HL-60 (cell line): ENCODE data around the gene CACNA2D3.

Experiments used
- DNase-seq, 2 experiments: peaks; one replicate each; pipeline ENCODE4 v3.0.0-alpha.2; 2010 to 2020; ENCODE audit warnings: low read depth in 1 of 2, low spot score in 1 of 2
- H3K27ac ChIP-seq: fragments of 250-450 bp; sonication (Bioruptor Pico); replicated peaks from 2 replicates; pipeline ENCODE4 v1.5.1; 2020; ENCODE audit warnings: mild to moderate bottlenecking, moderate library complexity
- H3K27me3 ChIP-seq: fragments of 250-450 bp; sonication (Bioruptor Pico); 2 replicates; pipeline ENCODE4 v1.5.1; 2021; ENCODE audit warnings: mild to moderate bottlenecking, moderate library complexity; ENCODE audit not compliant: insufficient read depth, poor library complexity, severe bottlenecking
- H3K4me3 ChIP-seq: replicated peaks from 2 replicates; pipeline ENCODE4 v1.5.1; 2011; ENCODE audit warnings: mild to moderate bottlenecking, control low read depth, low read length; ENCODE audit not compliant: insufficient read depth
- GABPA ChIP-seq: IDR thresholded peaks from 2 replicates; pipeline ENCODE4 v1.6.1; 2012; ENCODE audit warnings: low read depth
- POLR2AphosphoS5 ChIP-seq: IDR thresholded peaks from 2 replicates; pipeline ENCODE4 v1.6.1; 2012; ENCODE audit warnings: low read depth
- SPI1 ChIP-seq: IDR thresholded peaks from 2 replicates; pipeline ENCODE4 v1.6.1; 2012; ENCODE audit warnings: low read depth, mild to moderate bottlenecking, borderline replicate concordance
- TF ChIP-seq, protein P1 (sequence below): IDR thresholded peaks from 2 replicates; pipeline ENCODE4 v1.6.1; 2012; ENCODE audit warnings: low read depth; ENCODE audit not compliant: insufficient replicate concordance
- TF ChIP-seq, protein P2 (sequence below): IDR thresholded peaks from one replicate; pipeline ENCODE4 v1.5.1; 2011; ENCODE audit warnings: low read length, control low read depth, inconsistent platforms; ENCODE audit not compliant: insufficient read depth

The CACNA2D3 gene

GRCh38 chr3:54243960-54244682 is 121.8 kb downstream of the CACNA2D3 start:
- no peak overlapping the region for H3K27ac ChIP-seq
- no peak overlapping the region for H3K4me3 ChIP-seq
- DNase-seq, result no peak
- no peaks in the 10 kb centered on the region for H3K27me3 ChIP-seq
- TF ChIP-seq POLR2AphosphoS5, result no peak
- TF ChIP-seq, protein P1, sequence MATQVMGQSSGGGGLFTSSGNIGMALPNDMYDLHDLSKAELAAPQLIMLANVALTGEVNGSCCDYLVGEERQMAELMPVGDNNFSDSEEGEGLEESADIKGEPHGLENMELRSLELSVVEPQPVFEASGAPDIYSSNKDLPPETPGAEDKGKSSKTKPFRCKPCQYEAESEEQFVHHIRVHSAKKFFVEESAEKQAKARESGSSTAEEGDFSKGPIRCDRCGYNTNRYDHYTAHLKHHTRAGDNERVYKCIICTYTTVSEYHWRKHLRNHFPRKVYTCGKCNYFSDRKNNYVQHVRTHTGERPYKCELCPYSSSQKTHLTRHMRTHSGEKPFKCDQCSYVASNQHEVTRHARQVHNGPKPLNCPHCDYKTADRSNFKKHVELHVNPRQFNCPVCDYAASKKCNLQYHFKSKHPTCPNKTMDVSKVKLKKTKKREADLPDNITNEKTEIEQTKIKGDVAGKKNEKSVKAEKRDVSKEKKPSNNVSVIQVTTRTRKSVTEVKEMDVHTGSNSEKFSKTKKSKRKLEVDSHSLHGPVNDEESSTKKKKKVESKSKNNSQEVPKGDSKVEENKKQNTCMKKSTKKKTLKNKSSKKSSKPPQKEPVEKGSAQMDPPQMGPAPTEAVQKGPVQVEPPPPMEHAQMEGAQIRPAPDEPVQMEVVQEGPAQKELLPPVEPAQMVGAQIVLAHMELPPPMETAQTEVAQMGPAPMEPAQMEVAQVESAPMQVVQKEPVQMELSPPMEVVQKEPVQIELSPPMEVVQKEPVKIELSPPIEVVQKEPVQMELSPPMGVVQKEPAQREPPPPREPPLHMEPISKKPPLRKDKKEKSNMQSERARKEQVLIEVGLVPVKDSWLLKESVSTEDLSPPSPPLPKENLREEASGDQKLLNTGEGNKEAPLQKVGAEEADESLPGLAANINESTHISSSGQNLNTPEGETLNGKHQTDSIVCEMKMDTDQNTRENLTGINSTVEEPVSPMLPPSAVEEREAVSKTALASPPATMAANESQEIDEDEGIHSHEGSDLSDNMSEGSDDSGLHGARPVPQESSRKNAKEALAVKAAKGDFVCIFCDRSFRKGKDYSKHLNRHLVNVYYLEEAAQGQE, result no peak
- no peak for TF ChIP-seq GABPA
- TF ChIP-seq SPI1, result no peak
- TF ChIP-seq, protein P2, sequence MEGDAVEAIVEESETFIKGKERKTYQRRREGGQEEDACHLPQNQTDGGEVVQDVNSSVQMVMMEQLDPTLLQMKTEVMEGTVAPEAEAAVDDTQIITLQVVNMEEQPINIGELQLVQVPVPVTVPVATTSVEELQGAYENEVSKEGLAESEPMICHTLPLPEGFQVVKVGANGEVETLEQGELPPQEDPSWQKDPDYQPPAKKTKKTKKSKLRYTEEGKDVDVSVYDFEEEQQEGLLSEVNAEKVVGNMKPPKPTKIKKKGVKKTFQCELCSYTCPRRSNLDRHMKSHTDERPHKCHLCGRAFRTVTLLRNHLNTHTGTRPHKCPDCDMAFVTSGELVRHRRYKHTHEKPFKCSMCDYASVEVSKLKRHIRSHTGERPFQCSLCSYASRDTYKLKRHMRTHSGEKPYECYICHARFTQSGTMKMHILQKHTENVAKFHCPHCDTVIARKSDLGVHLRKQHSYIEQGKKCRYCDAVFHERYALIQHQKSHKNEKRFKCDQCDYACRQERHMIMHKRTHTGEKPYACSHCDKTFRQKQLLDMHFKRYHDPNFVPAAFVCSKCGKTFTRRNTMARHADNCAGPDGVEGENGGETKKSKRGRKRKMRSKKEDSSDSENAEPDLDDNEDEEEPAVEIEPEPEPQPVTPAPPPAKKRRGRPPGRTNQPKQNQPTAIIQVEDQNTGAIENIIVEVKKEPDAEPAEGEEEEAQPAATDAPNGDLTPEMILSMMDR, result no peak

DNA sequence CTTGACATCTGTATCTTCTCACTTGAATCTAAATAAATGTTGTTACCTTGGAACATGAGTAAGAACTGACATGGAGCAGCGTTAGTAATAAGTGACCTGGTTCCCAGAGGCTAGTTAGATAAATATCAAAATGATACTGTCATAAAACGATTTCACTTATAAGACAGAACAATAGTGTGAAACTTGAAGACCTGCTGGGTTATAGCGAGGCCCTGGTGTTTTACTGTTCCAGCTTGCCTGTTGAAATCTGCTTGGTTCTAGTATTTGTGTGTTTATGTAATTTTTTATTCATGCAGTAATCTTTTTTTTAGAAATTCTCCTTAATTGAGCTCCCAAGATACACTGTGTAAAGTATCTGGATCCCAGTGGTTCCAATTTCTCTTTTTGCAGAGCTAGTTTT is 129.4 kb downstream of the CACNA2D3 start:
- H3K4me3 ChIP-seq, result no peak overlapping the region
- TF ChIP-seq, protein P1, result no peak
- TF ChIP-seq POLR2AphosphoS5, result no peak
- TF ChIP-seq, protein P2, result no peak
- no peak for TF ChIP-seq SPI1
- TF ChIP-seq GABPA, result no peak
- H3K27ac ChIP-seq, result no peak overlapping the region
- peaks cover 2% of the 10 kb centered on the region for H3K27me3 ChIP-seq
- DNase-seq, result no peak

DNA sequence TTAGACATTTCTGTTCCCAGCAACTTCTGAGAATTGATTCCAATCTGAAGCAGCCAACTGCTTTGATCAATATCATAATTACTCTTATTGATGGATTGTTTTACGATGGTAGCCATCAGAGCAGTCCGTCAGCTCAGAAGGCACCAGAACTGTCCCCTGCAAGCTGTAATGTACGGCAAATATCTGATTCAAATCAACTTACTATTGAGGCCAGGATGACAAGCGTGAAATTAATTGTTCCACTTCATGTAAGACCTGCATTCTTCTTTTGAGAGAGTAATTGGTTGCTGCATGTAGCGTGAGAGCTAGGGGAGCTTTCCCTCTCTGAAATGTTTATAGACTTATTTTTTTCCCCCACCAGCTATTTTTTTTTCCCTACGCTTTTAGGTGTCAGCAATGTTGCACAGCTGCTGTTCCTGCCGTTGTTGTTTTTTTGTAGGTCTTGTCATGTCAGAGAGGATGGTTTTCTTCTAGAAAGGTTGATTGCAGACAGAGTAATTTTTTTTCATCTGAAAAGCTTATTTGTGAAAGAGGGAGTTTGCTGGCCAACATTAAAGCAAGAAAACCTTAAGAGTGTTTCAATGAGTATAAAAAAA is 134.9 kb downstream of the CACNA2D3 start:
- no peak overlapping the region for H3K27ac ChIP-seq
- TF ChIP-seq, protein P1, result no peak
- TF ChIP-seq GABPA (no peak), SPI1 (no peak), POLR2AphosphoS5 (no peak)
- TF ChIP-seq, protein P2, result no peak

More for the DNA sequence above, 134.9 kb downstream of the CACNA2D3 start:
- no peak for DNase-seq
- Histone ChIP-seq H3K27me3 (peaks cover 2% of the 10 kb centered on the region), H3K4me3 (no peak overlapping the region)
